Duodenal mucosa (tissue), 2 donors: ENCODE measurements around the gene PEA15.

Experiments used
- H3K27ac ChIP-seq: one replicate; pipeline ENCODE4 v1.7.0; 2013; ENCODE audit warnings: low read depth, low read length
- H3K27me3 ChIP-seq, 2 donors: one replicate each; pipeline ENCODE4 v1.7.0; 2013; ENCODE audit warnings: low read length in 2 of 2, control low read depth in 1 of 2; ENCODE audit not compliant: insufficient read depth in 2 of 2, control insufficient read depth in 1 of 2
- H3K36me3 ChIP-seq, 2 donors: one replicate each; pipeline ENCODE4 v1.7.0; 2013; ENCODE audit warnings: low read length in 2 of 2, control low read depth in 1 of 2; ENCODE audit not compliant: insufficient read depth in 2 of 2, control insufficient read depth in 1 of 2
- H3K4me1 ChIP-seq, 2 donors: one replicate each; pipeline ENCODE4 v1.7.0; 2013; ENCODE audit warnings: low read length in 2 of 2, control low read depth in 1 of 2; ENCODE audit not compliant: insufficient read depth in 2 of 2, control insufficient read depth in 1 of 2
- H3K4me3 ChIP-seq, 2 donors: one replicate each; pipeline ENCODE4 v1.7.0; 2013; ENCODE audit warnings: low read length in 2 of 2, low read depth in 1 of 2
- H3K9ac ChIP-seq, 2 donors: one replicate each; pipeline ENCODE4 v1.7.0; 2013; ENCODE audit warnings: low read length in 2 of 2, low read depth in 1 of 2
- H3K9me3 ChIP-seq, 2 donors: one replicate each; pipeline ENCODE4 v1.7.0; 2013; ENCODE audit warnings: low read length in 2 of 2, control low read depth in 1 of 2; ENCODE audit not compliant: control insufficient read depth in 1 of 2

Gene PEA15

DNA sequence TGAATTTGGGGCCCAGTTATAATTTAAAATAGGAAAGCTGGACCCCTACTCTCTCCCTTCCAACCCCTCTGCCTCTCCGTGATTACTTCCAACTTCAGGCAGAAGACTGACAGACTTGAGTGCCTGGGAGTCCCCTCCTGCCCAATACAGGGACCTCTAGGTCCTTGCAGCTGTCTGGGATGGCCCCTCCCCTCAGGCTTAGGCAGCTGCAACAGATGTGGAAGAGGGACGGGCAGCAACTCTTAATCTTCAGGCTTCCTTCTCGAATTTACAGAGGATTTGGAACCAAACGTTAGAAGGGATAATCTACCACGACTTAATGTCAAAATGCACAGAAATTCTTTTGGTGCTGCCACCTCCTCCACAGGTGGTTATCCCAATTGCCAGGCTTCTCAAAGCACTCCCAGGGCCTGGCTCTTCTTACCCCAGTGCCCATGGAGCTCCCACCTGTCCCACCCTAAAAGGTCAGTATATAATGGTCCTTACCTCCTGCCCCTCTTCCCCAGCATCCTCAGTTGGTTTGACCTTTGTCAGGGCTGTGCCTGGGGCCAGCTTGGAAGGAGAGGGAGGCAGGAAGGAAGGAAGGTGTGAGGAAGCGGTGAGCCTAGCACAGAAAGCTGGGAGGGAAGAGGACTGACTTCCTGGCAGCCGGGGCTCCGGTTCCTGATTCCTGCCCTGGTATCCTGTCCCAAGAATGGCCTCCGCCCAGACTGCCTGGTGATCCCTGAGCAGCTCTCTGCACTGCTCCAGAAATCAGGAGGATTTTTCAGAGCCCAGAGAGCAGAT, 2.8 kb downstream of the PEA15 start:
- Histone ChIP-seq H3K9ac (no peak overlapping the region), H3K9me3 (no peaks in the 10 kb centered on the region), H3K27ac (no peak overlapping the region), H3K36me3 (peaks cover 5 to 37% of the 10 kb centered on the region in 2 donors), H3K4me3 (no peak overlapping the region), H3K4me1 (peaks cover 18 to 28% of the 10 kb centered on the region in 2 donors), H3K27me3 (no peaks in the 10 kb centered on the region)

DNA sequence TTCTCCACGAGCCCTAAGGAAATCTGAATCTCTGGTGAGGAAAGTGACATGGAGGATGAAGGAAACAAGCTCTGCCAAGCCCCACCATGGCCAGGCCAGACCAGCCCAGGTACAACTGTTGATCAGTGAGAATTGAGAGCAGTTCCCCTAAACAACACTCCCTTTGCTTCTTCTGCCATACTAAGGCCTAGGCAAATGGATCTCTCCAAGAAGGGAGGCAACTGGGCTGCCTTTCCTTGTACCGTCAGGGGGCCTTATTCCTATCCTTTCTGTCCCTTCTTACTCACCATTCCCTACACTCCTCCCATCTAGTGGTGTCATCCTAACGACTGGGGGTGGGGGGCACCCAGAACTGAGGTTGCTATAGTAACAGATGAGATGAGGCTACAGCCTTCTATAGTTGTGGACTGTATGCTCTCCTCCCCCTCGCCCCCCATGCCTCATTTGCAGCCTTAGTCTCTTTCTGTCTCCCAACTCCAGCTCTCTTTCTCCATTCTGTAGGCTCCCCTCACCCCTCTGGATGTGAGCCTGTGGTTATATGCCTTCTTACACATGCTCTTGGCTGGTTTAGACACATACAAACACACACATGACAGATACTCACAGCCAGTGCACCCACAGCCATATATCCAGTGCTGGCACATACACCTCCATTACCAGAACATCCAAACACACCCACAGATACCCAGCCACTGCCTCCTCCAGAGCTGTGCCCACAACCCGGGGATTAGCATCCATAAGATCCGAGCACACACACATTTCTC, 3.6 kb downstream of the PEA15 start:
- no peak overlapping the region for H3K4me3 ChIP-seq
- no peaks in the 10 kb centered on the region for H3K27me3 ChIP-seq
- no peak overlapping the region for H3K27ac ChIP-seq
- peaks cover 9 to 44% of the 10 kb centered on the region in 2 donors for H3K36me3 ChIP-seq
- H3K9ac ChIP-seq, result no peak overlapping the region
- H3K4me1 ChIP-seq, result peaks cover 18 to 28% of the 10 kb centered on the region in 2 donors
- H3K9me3 ChIP-seq, result no peaks in the 10 kb centered on the region

DNA sequence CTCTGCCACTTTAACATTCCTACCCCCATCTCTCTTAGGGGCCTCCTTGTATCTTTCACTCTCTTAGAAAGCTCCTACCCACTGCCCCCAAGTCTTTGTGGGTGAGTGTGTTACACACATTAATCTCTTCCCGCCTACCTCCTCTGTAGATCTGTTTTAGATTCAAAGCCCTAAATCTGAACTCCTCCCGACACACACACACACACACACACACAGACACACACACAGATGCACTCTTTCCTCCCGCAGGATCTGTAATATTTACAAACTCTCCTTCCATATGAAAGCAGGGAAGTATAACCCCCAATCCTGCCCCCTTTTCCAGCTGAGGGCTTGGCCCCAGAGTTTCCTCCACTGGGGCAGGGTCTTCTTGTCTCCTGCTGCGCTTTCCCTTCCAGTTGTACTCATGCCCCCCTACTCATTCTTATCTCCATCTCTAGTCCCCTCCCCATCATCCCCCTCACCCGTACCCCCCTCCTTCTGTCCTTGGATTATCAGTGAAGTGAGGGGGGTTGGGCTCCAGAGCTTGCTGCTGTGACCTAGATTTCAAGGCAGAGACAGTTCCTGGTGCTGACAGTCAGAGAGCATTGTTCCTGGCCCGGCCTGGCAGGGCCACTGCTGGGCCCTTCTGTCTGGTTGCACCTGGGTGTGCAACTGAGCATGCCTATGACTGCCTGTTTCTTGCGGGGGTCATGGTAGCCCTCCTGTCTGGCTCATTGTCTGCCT, 4.3 kb downstream of the PEA15 start:
- no peak overlapping the region for H3K27ac ChIP-seq
- H3K27me3 ChIP-seq, result no peaks in the 10 kb centered on the region
- peaks cover 9 to 52% of the 10 kb centered on the region in 2 donors for H3K36me3 ChIP-seq
- H3K4me3 ChIP-seq, result no peak overlapping the region
- H3K4me1 ChIP-seq, result peaks cover 13 to 26% of the 10 kb centered on the region in 2 donors
- H3K9ac ChIP-seq, result no peak overlapping the region
- no peaks in the 10 kb centered on the region for H3K9me3 ChIP-seq

- no peak overlapping the region for H3K9ac ChIP-seq
- peaks cover 8 to 20% of the 10 kb centered on the region in 2 donors for H3K4me1 ChIP-seq
- no peak overlapping the region for H3K4me3 ChIP-seq
- H3K36me3 ChIP-seq, result peaks cover 18 to 62% of the 10 kb centered on the region in 2 donors
- H3K9me3 ChIP-seq, result no peaks in the 10 kb centered on the region
- no peak overlapping the region for H3K27ac ChIP-seq
- H3K27me3 ChIP-seq, result no peaks in the 10 kb centered on the region
Observed at GRCh38 chr1:160210561-160210960, 5.4 kb downstream of the PEA15 start.

DNA sequence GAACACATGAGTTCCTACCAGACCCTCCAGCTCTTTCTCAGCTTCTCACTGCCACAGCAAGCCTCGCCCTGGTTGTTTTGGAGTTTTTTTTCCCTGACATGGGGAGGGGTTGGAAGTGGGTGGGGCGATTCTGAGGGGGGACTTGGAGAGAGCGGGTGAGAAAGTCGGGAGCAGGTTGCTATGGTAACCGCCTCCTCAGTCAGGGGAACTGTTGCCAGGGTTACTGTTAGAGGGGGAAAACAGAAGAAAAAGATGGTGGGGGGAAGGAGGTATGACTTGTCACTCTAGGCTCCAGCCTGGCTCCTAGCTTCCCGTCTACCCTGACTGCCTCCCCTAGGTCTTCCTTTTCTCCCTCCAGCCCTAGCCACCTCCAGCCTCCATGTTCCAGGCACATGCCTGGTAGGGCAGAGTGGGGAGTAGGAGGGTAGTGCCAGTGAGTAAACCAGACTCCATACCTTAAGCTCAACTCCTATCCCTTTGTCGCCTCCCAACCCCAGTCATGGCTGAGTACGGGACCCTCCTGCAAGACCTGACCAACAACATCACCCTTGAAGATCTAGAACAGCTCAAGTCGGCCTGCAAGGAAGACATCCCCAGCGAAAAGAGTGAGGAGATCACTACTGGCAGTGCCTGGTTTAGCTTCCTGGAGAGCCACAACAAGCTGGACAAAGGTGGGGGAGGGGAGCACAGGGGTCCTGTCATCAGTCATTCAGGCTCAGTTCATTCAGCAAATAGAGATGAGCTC, 6.0 kb downstream of the PEA15 start:
- no peak overlapping the region for H3K9ac ChIP-seq
- no peaks in the 10 kb centered on the region for H3K9me3 ChIP-seq
- H3K4me3 ChIP-seq, result no peak overlapping the region
- peaks cover 5 to 15% of the 10 kb centered on the region in 2 donors for H3K4me1 ChIP-seq
- no peak overlapping the region for H3K27ac ChIP-seq
- H3K36me3 ChIP-seq, result peaks cover 24 to 69% of the 10 kb centered on the region in 2 donors
- no peaks in the 10 kb centered on the region for H3K27me3 ChIP-seq

DNA sequence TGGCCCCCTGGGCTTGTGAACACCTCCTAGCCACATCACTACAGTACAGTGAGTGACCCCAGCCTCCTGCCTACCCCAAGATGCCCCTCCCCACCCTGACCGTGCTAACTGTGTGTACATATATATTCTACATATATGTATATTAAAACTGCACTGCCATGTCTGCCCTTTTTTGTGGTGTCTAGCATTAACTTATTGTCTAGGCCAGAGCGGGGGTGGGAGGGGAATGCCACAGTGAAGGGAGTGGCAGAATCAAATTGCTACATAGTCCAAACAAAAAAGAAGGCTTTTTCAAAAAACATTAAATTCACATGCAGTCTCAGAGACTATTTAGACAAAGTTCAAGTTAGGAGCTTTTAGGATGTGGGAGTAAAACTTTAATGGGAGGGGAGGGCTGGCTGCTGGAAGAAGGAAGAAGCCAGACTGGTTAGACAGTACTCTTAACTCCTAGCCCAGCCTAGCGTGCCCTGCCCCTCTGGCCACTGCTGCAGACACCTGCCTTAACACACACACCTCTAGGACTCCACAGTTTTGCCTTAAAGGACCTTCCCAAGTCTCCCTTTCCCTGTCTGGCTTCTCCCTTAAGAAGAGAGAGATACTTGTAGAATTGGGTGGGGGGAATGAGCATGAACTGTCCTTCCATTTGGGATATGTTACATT, 9.4 kb downstream of the PEA15 start:
- H3K4me1 ChIP-seq, result peaks cover 12 to 16% of the 10 kb centered on the region in 2 donors
- no peaks in the 10 kb centered on the region for H3K27me3 ChIP-seq
- H3K9me3 ChIP-seq, result no peaks in the 10 kb centered on the region
- H3K36me3 ChIP-seq, result peaks cover 33 to 88% of the 10 kb centered on the region in 2 donors
- no peak overlapping the region for H3K27ac ChIP-seq
- no peak overlapping the region for H3K9ac ChIP-seq
- no peak overlapping the region for H3K4me3 ChIP-seq

DNA sequence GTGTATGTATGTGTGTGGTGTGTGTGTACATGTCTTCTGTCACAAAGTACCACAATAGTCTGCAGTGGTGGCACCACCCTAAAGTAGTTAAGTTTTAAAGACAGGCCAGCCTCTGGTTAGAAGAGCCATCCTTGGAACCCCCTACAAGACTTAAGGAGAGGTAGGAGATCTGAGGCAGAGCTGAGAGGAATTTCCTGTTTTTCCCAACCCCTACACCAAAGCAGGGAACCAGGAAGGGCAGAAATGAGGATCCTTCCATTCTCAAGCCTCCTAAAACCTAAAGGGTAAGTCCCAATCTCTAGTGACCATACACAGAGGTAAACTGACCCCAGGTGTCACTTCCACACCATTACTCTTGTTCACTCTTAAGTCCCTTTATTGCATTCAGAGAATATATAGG, 11.1 kb downstream of the PEA15 start:
- Histone ChIP-seq H3K9me3 (no peaks in the 10 kb centered on the region), H3K4me3 (no peak overlapping the region), H3K36me3 (peaks cover 43 to 94% of the 10 kb centered on the region in 2 donors), H3K9ac (no peak overlapping the region), H3K4me1 (peaks cover 12 to 16% of the 10 kb centered on the region in 2 donors), H3K27me3 (no peaks in the 10 kb centered on the region), H3K27ac (no peak overlapping the region)

DNA sequence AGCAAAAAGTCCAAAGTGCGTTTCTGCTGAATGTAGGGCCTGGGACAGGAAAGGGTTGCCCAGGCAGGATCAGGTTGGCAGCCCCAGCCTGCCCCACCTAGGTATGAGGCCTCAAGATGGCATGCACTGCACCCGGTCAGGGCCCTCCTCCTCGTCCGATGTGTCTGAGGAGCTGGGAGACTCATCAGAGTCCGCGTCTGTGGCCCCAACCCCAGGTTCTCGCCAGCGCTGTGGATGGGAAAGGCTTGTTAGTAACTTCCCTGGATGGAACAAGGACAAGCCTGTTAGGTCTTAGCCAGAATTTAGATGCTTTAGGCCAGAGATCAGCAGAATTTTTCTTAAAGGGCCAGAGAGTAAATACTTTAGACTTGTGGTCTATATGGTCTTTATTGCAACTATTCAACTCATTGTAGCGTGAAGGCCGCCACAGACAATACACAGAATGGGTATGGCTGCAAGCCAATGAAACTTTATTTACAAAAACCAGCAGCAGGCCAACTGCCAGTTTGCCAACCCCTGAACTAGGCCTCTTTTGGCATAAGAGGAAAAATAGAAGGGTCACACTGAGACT, 12.4 kb downstream of the PEA15 start:
- Histone ChIP-seq H3K27me3 (no peaks in the 10 kb centered on the region), H3K27ac (no peak overlapping the region), H3K36me3 (peaks cover 51 to 95% of the 10 kb centered on the region in 2 donors), H3K4me3 (no peak overlapping the region), H3K9me3 (no peaks in the 10 kb centered on the region), H3K9ac (no peak overlapping the region), H3K4me1 (peaks cover 12 to 16% of the 10 kb centered on the region in 2 donors)
